GM11168 (cell line): Measurements from ENCODE around the gene ITPR3.
"Not testable (repeated sequence)": the region's sequence is repeated elsewhere in the genome, so short reads cannot be mapped to it uniquely, and the experiment has no call there.

Source experiments
- in situ Hi-C: fragments of 300-500 bp; cut with MboI; formaldehyde crosslinking; loops from one replicate; pipeline ENCODE4 v1.12.0; 2022; ENCODE audit warnings: low sequenced_read_pairs; ENCODE audit not compliant: unreplicated experiment

Gene ITPR3

GRCh38 chr6:33610067-33610466, 11.1 kb upstream of the ITPR3 start:
- in situ Hi-C loops = no loop called here

DNA sequence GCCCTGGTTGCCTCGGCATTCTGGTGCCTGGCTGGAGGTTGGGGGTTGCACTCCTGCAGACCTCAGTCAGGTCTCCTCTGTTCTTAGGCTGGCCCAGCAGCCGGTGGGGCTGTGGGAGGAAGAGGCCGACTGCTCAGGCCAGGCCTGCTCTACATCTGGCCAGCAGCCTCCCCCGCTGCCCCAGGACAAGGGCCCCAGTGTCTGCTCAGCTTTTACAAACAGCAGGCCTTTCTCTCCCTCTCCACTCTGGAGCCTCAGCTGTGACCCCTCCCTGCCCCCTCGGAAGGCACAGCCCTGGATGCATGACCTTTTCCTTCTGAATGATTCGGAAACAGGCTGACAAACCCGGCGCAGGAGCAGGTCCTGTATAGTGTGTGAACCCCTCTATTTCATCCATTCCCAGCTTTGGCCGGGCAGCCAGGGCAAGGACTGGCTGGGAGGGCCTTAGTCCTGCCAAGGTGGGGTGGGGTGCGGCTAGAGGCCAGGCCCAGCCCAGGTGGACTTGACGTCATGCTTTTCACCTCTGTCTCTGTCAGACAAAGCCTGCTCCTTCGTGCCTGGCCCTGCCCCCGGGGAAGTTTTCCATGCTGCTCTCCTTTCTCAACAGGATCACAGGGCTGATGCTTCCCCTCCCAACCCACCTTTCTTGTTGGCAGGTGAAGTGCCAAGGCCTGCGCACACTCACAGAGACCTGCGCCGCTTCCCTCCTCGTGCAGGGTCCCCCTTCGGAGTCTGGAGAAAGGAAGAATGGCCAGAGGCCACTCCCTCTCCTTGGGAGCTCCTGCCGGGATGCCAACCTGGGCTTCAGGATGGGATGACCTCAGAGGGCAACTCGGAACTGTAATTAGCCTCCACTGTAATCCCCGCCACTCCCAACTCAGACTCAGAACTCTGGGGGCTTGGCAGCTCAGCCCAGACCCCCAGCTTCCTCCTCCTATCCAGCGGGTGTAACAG, 10.1 kb upstream of the ITPR3 start:
- in situ Hi-C loops = no loop called here

GRCh38 chr6:33613146-33613794, 7.9 kb upstream of the ITPR3 start:
- in situ Hi-C loops = no loop called here

DNA sequence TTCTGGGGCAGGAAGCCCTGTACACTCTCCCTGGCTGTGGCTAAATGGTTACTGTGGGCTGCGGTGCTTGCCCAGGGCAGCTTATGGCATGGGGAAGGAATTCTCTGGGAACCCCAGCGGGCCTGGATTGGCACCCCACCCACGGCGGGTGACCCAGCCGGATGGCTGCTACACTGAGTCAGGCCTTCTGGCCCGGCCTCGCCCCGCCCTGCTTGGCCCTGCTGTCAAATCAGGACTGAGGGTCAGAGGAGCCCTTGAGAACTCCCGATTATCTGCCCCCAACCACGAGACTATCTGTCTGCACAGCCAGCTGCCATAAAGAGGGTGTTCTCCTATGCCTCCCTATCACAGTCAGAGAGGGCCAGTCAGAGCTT, 7.3 kb upstream of the ITPR3 start:
- in situ Hi-C loops = no loop called here

DNA sequence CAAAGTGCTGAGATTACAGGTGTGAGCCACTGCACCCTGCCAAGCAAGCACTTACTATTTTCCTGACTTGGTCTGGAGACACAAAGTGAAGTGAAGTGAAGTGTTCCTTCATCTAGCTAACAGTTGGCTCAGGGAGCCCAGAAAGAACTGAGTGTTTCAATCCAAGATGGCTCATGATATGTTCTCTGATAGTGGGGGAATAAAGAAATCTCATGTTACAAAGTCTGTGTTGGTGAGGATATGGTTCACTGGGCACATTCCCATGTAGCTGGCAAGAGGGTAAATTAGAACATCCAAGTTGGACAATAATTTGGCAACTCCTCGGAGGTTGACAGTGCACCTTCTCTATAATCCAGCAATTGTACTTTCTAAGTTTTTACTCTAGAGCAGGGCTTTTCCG, 5.0 kb upstream of the ITPR3 start:
- in situ Hi-C loops = no loop called here

- in situ Hi-C loops = no loop called here
Observed at GRCh38 chr6:33616913-33617312, 4.2 kb upstream of the ITPR3 start.

GRCh38 chr6:33619166-33619840, 1.8 kb upstream of the ITPR3 start:
- in situ Hi-C loops = no loop called here

DNA sequence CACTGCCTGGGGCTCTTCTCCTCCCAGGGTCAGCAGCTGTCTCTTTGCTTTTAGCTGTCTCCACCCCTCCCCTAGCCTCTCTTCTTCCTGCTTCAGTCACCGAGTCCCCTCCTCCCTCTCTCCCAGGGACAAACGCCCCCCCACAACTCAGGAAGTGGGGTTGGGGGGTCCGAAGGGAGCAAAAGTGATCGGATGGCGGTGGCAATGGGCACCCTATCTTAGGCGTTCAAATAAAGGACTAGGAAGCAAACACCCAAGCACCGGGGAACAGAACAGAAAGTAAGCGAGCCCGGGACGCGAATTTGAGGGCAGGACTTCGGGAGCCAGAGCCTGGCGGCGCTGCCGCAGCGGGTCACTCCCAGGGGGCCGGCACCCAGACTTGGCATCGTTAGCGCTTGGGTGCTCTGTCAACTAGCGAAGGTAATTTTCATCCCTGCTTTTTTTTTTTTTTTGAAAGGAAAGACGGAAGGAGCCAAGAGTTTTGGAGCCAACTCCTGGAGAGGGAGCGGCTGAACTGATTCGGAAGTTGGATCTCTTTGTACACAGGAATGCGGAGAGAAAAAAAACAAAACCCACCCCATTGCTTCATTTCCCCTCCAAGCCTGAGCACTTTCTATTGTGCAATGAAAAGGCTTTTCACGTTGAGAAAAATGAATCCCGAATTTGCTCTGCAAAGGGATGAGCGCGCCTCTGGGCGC, 815 bp upstream of the ITPR3 start:
- in situ Hi-C loops = loop anchor here (5.0 kb wide), 1 partner anchor 33 kb away; no protein-coding TSS in a partner anchor

GRCh38 chr6:33621711-33622388, 728 bp downstream of the ITPR3 start:
- in situ Hi-C loops = loop anchor here (5.0 kb wide), 1 partner anchor 35 kb away; no protein-coding TSS in a partner anchor

DNA sequence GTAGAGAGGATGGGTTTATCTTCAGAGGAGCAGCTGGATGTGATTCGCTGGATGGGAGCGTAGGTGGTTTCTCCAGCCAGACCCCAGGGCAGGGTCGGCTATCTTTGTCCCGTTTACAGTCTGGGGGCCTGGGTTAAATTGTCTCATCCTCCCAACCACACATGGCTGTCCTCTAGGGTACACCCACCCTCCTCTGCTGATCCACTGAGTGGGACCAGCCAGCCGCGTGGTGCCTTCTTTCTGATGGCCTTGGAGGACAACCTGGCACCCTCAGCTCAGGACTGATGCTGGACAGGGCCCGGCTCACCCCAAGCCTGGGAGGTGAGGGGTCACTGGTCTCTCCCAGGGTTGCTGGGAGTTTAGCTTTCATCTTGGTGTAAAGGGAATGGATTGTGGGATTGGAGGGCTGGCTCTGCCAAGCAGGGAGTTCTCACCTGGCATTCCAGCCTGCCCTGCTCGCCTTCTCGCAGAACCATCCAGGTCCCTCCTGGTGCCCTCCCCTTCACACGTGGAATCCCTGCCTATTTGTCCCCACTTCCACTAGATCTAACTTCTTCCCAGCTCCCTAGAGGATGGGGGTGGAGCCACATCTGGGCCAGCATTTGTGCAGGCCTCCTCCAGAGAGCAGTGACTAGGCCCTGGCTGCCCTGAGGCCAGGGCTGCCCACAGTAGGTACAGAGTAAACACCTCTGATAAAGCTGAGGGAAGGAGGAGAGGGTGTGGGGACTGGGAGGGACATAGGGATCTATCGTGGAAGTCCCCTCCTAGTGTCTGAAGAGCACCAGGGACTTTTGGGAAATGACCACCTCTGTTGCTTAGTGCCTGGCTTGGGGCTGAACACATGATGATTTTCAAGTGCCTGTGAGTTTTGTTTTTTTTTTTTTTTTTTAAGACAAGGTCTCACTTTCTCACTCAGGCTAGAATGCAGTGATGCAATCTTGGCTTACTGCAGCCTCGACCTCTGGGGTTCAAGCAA, 1.6 kb downstream of the ITPR3 start:
- in situ Hi-C loops = loop anchor here (5.0 kb wide), 1 partner anchor 35 kb away; no protein-coding TSS in a partner anchor

DNA sequence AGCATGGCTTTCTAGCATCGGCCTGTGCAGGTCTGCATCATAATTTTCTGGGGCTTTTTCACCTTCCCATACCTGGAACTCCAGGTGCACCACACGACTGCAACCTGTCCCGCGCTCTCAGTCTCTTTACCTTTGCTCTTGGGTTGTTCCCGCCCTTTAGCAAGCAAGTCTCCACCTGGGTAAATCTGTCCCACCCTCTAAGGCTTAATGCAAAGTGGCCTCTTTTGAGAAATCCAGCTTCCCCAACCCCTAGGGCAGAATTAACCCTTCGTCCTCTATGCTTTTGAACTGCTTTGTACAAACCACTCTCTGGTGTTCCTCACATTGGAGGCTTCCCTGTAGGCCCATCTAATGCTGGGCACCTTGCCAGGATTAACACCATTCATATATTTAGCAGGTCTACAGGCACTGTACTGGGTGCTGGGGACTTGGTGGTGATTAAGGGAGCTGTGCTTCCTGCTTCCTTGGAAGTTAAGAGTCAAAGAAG, 2.8 kb downstream of the ITPR3 start:
- in situ Hi-C loops = loop anchor here (5.0 kb wide), 1 partner anchor 37 kb away; no protein-coding TSS in a partner anchor

- in situ Hi-C loops = loop anchor here (5.0 kb wide), 1 partner anchor 38 kb away; no protein-coding TSS in a partner anchor
Observed at GRCh38 chr6:33624856-33625255, 3.7 kb downstream of the ITPR3 start.

DNA sequence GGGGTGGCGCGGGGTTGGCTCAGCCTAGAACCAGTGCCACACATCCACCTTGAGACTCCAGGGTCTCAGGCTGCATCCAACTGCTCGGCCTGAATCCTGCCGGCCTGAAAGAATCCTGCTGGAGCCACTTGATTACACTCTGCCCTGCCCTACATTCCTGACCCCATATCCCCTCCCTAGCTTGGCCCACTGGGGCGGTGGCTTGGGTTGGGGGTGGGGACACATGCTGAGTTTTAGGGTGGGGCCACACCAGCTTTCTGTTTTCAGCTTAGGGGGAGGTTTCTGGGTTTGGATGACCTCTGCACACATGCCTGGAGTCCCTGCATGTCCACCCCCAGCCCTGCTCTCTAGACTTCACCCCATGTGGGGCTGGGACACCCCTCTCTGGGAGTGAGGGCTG, 6.8 kb downstream of the ITPR3 start:
- in situ Hi-C loops = no loop called here

DNA sequence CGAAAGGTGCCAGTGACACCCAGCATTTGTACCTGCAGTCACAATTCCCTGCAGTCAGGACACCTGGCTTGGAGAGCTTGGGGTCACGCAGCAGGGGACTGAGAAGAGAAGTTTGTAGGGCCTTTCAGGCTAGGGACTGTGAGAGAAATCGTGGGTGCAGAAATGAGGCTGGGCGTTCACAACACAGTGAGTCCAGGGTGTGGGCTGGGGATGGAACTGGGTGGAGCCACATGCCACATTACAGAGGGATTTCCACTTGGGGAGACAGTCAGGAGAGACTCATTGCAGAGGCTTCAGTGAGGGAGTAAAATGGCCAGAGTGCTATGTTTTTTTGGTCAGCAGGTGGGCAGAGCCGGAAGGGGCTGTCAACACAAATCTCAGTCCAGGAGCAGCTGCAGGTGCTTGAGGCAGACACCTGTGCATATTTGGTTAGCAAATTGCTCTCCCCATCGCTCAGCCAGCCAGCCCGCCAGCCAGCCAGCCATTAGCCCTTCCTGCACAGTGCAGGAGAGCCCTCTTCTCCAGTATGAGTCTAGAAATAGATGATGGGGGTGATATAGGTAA, 7.4 kb downstream of the ITPR3 start:
- in situ Hi-C loops = no loop called here

- in situ Hi-C loops = no loop called here
Observed at GRCh38 chr6:33630014-33630413, 8.9 kb downstream of the ITPR3 start.

DNA sequence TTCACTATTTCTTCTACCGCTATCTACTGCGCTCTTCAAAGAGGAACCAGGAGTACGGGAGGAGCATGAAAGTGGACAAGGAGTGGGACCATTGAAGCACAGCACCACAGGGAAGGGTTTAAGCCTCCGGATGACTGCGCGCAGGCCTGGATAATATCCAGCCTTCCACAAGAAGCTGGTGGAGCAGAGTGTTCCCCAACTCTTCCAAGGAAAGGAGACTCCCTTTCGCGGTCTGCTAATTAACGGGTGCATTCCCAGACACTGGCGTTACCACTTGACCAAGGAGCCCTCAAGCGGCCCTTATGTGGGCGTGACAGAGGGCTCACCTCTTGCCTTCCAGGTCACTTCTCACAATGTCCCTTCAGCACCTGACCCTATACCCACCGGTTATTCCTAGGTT, 10.4 kb downstream of the ITPR3 start:
- in situ Hi-C loops = not testable (repeated sequence)

GRCh38 chr6:33631971-33632557, 10.9 kb downstream of the ITPR3 start:
- in situ Hi-C loops = no loop called here
